CD4-positive, alpha-beta T cell treated with Interleukin-15 for 4 hours (primary cell): ENCODE data around the gene CCDC172.
"Not testable (repeated sequence)": the region's sequence is repeated elsewhere in the genome, so short reads cannot be mapped to it uniquely, and the experiment has no call there.

ENCODE experiments used
- DNase-seq: peaks from one replicate; pipeline ENCODE4 v3.0.0-alpha.2; 2020; ENCODE audit warnings: low spot score

The CCDC172 gene

GRCh38 chr10:116336866-116337265, 12.6 kb downstream of the CCDC172 start:
- no peak for DNase-seq

GRCh38 chr10:116352125-116352524, 27.9 kb downstream of the CCDC172 start:
- no peak for DNase-seq

GRCh38 chr10:116353817-116354216, 29.6 kb downstream of the CCDC172 start:
- no peak for DNase-seq

- no peak for DNase-seq
These were observed 31.1 kb downstream of the CCDC172 start for GRCh38 chr10:116355341-116355740.

GRCh38 chr10:116356833-116357232, 32.6 kb downstream of the CCDC172 start:
- DNase-seq: no peak

GRCh38 chr10:116364868-116365267, 40.6 kb downstream of the CCDC172 start:
- no peak for DNase-seq

- DNase-seq: no peak
These were observed 47.5 kb downstream of the CCDC172 start for GRCh38 chr10:116371737-116372136.

GRCh38 chr10:116382290-116382689, 58.0 kb downstream of the CCDC172 start:
- DNase-seq: no peak

GRCh38 chr10:116385311-116385710, 61.1 kb downstream of the CCDC172 start:
- DNase-seq: no peak

- no peak for DNase-seq
These were observed 62.0 kb downstream of the CCDC172 start for GRCh38 chr10:116385994-116386809.

GRCh38 chr10:116393246-116393831, 69.1 kb downstream of the CCDC172 start:
- DNase-seq: not testable (repeated sequence)

GRCh38 chr10:116395223-116395985, 71.2 kb downstream of the CCDC172 start:
- no peak for DNase-seq

GRCh38 chr10:116398224-116398623, 74.0 kb downstream of the CCDC172 start:
- no peak for DNase-seq

- no peak for DNase-seq
These were observed 78.6 kb downstream of the CCDC172 start for GRCh38 chr10:116402858-116403257.

- no peak for DNase-seq
These were observed 79.5 kb downstream of the CCDC172 start for GRCh38 chr10:116403740-116404250.

GRCh38 chr10:116408719-116409118, 84.5 kb downstream of the CCDC172 start:
- DNase-seq: no peak

GRCh38 chr10:116410351-116410750, 86.1 kb downstream of the CCDC172 start:
- no peak for DNase-seq

GRCh38 chr10:116417821-116418220, 93.6 kb downstream of the CCDC172 start:
- DNase-seq: no peak

- no peak for DNase-seq
These were observed 94.1 kb downstream of the CCDC172 start for GRCh38 chr10:116418389-116418788.

GRCh38 chr10:116421815-116422214, 97.6 kb downstream of the CCDC172 start:
- no peak for DNase-seq

GRCh38 chr10:116427671-116428070, 103.4 kb downstream of the CCDC172 start, which contains the start of gene PNLIPRP3:
PNLIPRP3 (plus strand) TSS chr10:116427847; CDS start chr10:116428013, 166 bp downstream.
- no peak for DNase-seq

- DNase-seq: no peak
These were observed 105.2 kb downstream of the CCDC172 start for GRCh38 chr10:116429288-116429977.
